Prostate gland (tissue), 2 donors: Measurements from ENCODE around the gene PKP3. TPM values are rescaled to one million over a fixed set of nuclear protein-coding genes. Genes with fewer than 3 reads are reported as not detected.
"Not testable (repeated sequence)": the region's sequence is repeated elsewhere in the genome, so short reads cannot be mapped to it uniquely, and the experiment has no call there.

Source experiments
- DNase-seq: peaks from one replicate; pipeline ENCODE4 v3.0.0-alpha.2; 2019; ENCODE audit warnings: low spot score
- H3K27ac ChIP-seq, 2 donors: fragments of 200-600 bp; sonication (generic); 2 replicates each; pipeline ENCODE4 v1.5.1; 2017 to 2019
- H3K27me3 ChIP-seq: fragments of 200-600 bp; sonication (generic); replicated peaks from 2 replicates; pipeline ENCODE4 v1.5.1; 2019; ENCODE audit not compliant: insufficient read depth
- H3K36me3 ChIP-seq, 2 donors: fragments of 200-600 bp; sonication (generic); 1 replicate in 1 of 2; 2 replicates in 1 of 2; pipeline versions ENCODE4 v1.5.1 to v1.8.1; 2017 to 2019
- H3K4me1 ChIP-seq: fragments of 200-600 bp; sonication (generic); replicated peaks from 2 replicates; pipeline ENCODE4 v1.5.1; 2019
- H3K4me3 ChIP-seq, 2 donors: fragments of 200-600 bp; sonication (generic); 2 replicates each; pipeline ENCODE4 v1.5.1; 2017 to 2019
- H3K9me3 ChIP-seq: fragments of 200-600 bp; sonication (generic); 2 replicates; pipeline ENCODE4 v1.5.1; 2017
- POLR2A ChIP-seq: fragments of 450-650 bp; IDR thresholded peaks from one replicate; pipeline ENCODE4 v1.6.1; 2016; ENCODE audit warnings: antibody characterized with exemption, mild to moderate bottlenecking
- POLR2AphosphoS5 ChIP-seq: sonication (generic); formaldehyde crosslinking; IDR thresholded peaks from one replicate; pipeline ENCODE4 v1.6.1; 2017; ENCODE audit warnings: antibody characterized with exemption
- WGBS: methylation state at CpG from one replicate; pipeline ENCODE4 v1.1.5; 2018; 5-methylcytosine and 5-hydroxymethylcytosine counted together
- intact Hi-C: fragments of 100-400 bp; cut with DNase I; formaldehyde crosslinking; loops from one replicate; pipeline ENCODE4 v1.14.2; 2022
- total RNA-seq, 2 donors: library from RNA; depleted of rRNA; stranded (reverse); fragments of >200 nt; gene quantifications; one replicate each; pipeline ENCODE4 v1.1.0, GENCODE V29; 2016
- TF ChIP-seq, protein P1 (sequence below), 4 experiments: fragments of 200-600 bp in 2 of 4; fragments of 450-650 bp in 2 of 4; sonication (generic) in 2 of 4; IDR thresholded peaks; 1 replicate in 3 of 4; 2 replicates in 1 of 4; pipeline ENCODE4 v1.5.1; 2016 to 2019; ENCODE audit warnings: antibody characterized with exemption in 4 of 4, mild to moderate bottlenecking in 2 of 4, moderate library complexity in 2 of 4

The PKP3 gene
- total RNA-seq, 2 donors from 2014 or later, result 58.6 to 88.4 TPM

DNA sequence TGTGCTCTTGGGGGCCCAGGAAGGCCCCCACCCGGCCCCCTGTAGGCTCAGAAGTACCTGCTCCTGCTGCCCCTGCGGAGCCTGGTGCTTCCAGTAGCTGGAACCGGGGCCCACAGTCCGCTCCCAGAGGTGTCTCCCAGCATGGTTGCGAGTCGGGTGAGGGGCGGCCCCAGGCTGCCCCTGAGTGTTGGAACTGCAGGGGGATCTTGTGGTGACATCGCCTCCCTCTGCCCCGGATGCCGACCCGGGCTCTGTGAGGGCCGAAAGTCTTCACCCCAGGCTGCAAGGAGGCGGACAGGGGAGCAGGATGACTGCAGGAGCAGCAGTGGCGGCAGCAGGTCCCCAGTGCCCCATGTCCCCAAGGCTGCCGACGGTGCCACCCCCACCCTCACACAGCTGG is 9.5 kb upstream of the PKP3 start:
- Histone ChIP-seq H3K4me3 (no peak overlapping the region), H3K27me3 (no peaks in the 10 kb centered on the region), H3K36me3 (no peaks in the 10 kb centered on the region), H3K27ac (no peak overlapping the region), H3K4me1 (no peaks in the 10 kb centered on the region), H3K9me3 (no peaks in the 10 kb centered on the region)
- no peak for DNase-seq
- WGBS, result 90% methylated on average over 13 of the region's 16 CpGs
- intact Hi-C loops, result no loop called here
- TF ChIP-seq POLR2A (no peak), POLR2AphosphoS5 (no peak)
- TF ChIP-seq, protein P1, sequence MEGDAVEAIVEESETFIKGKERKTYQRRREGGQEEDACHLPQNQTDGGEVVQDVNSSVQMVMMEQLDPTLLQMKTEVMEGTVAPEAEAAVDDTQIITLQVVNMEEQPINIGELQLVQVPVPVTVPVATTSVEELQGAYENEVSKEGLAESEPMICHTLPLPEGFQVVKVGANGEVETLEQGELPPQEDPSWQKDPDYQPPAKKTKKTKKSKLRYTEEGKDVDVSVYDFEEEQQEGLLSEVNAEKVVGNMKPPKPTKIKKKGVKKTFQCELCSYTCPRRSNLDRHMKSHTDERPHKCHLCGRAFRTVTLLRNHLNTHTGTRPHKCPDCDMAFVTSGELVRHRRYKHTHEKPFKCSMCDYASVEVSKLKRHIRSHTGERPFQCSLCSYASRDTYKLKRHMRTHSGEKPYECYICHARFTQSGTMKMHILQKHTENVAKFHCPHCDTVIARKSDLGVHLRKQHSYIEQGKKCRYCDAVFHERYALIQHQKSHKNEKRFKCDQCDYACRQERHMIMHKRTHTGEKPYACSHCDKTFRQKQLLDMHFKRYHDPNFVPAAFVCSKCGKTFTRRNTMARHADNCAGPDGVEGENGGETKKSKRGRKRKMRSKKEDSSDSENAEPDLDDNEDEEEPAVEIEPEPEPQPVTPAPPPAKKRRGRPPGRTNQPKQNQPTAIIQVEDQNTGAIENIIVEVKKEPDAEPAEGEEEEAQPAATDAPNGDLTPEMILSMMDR (IDR thresholded peaks at IDR 0.05), result no peak

DNA sequence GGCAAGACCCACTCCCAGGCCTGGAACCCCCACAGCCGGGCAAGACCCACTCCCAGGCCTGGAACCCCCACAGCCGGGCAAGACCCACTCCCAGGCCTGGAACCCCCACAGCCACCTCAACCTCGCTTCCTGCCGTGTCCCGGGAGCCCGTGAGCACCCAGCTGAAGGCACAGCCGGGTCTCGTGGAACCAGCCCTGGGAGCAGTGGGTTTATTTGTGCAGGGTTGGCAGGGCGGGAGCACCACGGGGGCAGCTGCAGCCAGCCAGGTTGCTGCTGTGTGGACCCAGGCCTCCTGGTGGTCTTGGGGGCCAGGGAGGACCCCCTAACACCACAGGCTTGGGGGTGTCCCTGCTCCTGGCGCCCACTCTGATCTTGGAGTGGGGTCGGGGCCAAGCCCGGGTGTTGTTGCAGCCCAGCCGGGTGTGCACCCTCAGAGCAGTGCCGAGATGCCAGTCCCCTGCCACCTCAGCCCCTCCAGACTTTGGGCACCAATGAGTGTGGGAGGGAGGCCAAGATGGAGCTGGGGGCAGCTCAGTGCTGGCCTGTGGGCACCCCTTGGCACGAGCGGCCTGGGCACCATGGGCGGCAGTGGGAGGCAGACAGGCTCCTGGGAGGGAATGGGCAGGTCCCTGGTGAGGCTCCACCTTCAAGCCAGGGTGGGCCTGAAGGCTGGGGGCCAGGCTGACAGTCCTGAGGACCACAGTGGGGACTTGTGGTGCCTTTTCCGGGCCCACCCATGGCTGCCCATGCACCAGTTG is 8.2 kb upstream of the PKP3 start:
- Histone ChIP-seq H3K4me3 (no peak overlapping the region), H3K4me1 (no peaks in the 10 kb centered on the region), H3K27ac (no peak overlapping the region), H3K9me3 (no peaks in the 10 kb centered on the region), H3K27me3 (no peaks in the 10 kb centered on the region), H3K36me3 (no peaks in the 10 kb centered on the region)
- no peak for DNase-seq
- intact Hi-C loops, result no loop called here
- TF ChIP-seq, protein P1 (IDR thresholded peaks at IDR 0.05), result no peak
- TF ChIP-seq POLR2A (no peak), POLR2AphosphoS5 (no peak)
- 95% methylated on average over 16 of the region's 19 CpGs for WGBS

DNA sequence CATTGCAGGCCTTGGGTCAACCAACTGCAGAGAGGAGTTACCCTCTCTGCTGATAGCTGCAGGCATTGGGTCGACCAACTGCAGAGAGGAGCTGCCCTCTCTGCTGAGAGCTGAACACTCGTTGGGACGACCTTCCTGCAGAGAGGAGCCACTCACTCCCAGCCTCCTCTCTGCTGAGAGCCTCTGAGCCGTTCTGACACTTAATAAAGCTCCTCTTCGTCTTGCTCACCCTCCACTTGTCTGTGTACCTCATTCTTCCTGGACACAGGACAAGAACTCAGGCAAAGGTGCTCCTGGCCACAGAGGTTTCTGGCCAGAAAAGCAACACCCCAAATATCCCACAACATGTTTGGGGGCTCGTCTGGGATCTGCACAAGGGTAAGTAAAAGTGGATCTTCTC is 7.5 kb upstream of the PKP3 start:
- Histone ChIP-seq H3K36me3 (no peaks in the 10 kb centered on the region), H3K27ac (no peak overlapping the region), H3K27me3 (no peaks in the 10 kb centered on the region), H3K4me1 (no peaks in the 10 kb centered on the region), H3K9me3 (no peaks in the 10 kb centered on the region), H3K4me3 (no peak overlapping the region)
- TF ChIP-seq, protein P1 (IDR thresholded peaks at IDR 0.05), result no peak
- no peak for TF ChIP-seq POLR2A
- DNase-seq, result no peak
- intact Hi-C loops, result no loop called here
- 88% methylated on average over 6 of the region's 6 CpGs for WGBS

DNA sequence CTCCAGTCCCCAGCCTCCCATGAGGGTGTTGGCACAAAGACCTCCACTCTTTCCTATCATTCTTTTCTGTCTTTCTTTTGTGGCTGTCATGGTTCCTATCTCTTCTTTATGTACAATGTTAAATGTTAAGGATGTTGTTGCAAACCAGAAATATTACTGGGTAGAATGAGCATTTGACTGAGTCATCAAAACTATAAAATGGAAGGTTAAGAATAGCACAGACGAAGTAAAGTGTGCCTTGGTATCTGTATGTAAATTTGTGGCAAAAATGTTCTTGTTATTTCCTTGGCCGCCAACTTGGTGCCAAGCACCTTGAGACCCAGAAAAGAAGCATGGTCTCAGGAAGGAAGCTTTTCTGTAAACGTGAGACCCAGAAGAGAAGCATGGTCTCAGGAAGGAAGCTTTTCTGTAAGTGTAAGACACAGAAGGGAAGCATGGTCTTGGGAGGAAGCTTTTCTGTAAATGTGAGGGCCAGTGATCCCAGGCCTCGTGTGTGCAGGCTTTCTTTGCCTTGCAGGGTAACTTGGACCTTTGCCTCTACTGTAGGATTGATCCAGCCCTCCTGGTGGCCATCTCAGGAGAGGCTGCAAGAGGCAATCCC is 6.7 kb upstream of the PKP3 start:
- Histone ChIP-seq H3K27ac (no peak overlapping the region), H3K27me3 (no peaks in the 10 kb centered on the region), H3K4me1 (no peaks in the 10 kb centered on the region), H3K36me3 (no peaks in the 10 kb centered on the region), H3K4me3 (no peak overlapping the region), H3K9me3 (no peaks in the 10 kb centered on the region)
- no peak for DNase-seq
- TF ChIP-seq POLR2AphosphoS5, result no peak
- TF ChIP-seq, protein P1 (IDR thresholded peaks at IDR 0.05), result no peak
- WGBS, result 66% methylated on average over 4 of the region's 4 CpGs
- intact Hi-C loops, result no loop called here

DNA sequence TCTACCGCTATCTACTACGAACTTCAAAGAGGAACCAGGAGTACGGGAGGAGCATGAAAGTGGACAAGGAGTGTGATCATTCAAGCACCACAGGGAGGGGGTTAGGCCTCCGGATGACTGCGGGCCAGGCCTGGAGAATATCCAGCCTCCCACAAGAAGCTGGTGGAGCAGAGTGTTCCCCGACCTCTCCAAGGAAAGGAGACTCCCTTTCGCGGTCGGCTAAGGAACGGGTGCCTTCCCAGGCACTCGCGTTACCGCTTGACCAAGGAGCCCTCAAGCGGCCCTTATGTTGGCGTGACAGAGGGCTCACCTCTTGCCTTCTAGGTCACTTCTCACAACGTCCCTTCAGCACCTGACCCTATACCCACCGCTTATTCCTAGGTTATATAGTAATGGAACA is 4.6 kb upstream of the PKP3 start:
- H3K4me3 ChIP-seq, H3K9me3 ChIP-seq, H3K27me3 ChIP-seq, DNase-seq, intact Hi-C loops, H3K27ac ChIP-seq, H3K36me3 ChIP-seq, H3K4me1 ChIP-seq: not testable (repeated sequence)
- WGBS, result 69% methylated on average over 17 of the region's 17 CpGs
